Activated T-cell treated with anti-CD3 and anti-CD28 coated beads, Interleukin-2, amount 50 U/mL, for 48 hours (primary cell): Measurements from ENCODE around the gene WBP2NL.
A peak's percentile ranks its signal among the peaks of the same experiment; 100 is the strongest.

Experiments used
- DNase-seq, 2 experiments: peaks; one replicate each; pipeline ENCODE4 v3.0.0-alpha.2; 2020

The WBP2NL gene

GRCh38 chr22:41979423-41980250 is 19.0 kb upstream of the WBP2NL start:
- DNase-seq = no peak

GRCh38 chr22:41982865-41983264 is 15.7 kb upstream of the WBP2NL start:
- no peak for DNase-seq

GRCh38 chr22:41983513-41984405 is 14.8 kb upstream of the WBP2NL start:
- no peak for DNase-seq

- DNase-seq = no peak
Observed at GRCh38 chr22:41987276-41987675, 11.3 kb upstream of the WBP2NL start.

GRCh38 chr22:41989246-41989645 is 9.3 kb upstream of the WBP2NL start:
- DNase-seq = no peak

- DNase-seq = no peak
Observed at GRCh38 chr22:41991111-41991510, 7.5 kb upstream of the WBP2NL start.

GRCh38 chr22:41992496-41992895 is 6.1 kb upstream of the WBP2NL start:
- no peak for DNase-seq

- DNase-seq = no peak
Observed at GRCh38 chr22:41995211-41995610, 3.4 kb upstream of the WBP2NL start.

GRCh38 chr22:41996826-41997225 is 1.8 kb upstream of the WBP2NL start:
- peak in 1 of 2 experiments; percentile 7 for DNase-seq

- DNase-seq = no peak
Observed at GRCh38 chr22:42000466-42000865, 1.9 kb downstream of the WBP2NL start.

- DNase-seq = no peak
Observed at GRCh38 chr22:42001121-42001520, 2.5 kb downstream of the WBP2NL start.

GRCh38 chr22:42001706-42002105 is 3.1 kb downstream of the WBP2NL start:
- no peak for DNase-seq

- no peak for DNase-seq
Observed at GRCh38 chr22:42007922-42008321, 9.3 kb downstream of the WBP2NL start.

- no peak for DNase-seq
Observed at GRCh38 chr22:42010778-42011177, 12.2 kb downstream of the WBP2NL start.

GRCh38 chr22:42013385-42013784 is 14.8 kb downstream of the WBP2NL start:
- DNase-seq = no peak

GRCh38 chr22:42016111-42016510 is 17.5 kb downstream of the WBP2NL start:
- DNase-seq = no peak

GRCh38 chr22:42018224-42018623 is 19.6 kb downstream of the WBP2NL start:
- no peak for DNase-seq

GRCh38 chr22:42021571-42021970 is 23.0 kb downstream of the WBP2NL start:
- DNase-seq = no peak

GRCh38 chr22:42022162-42022847 is 23.7 kb downstream of the WBP2NL start:
- DNase-seq = no peak

GRCh38 chr22:42025421-42025820 is 26.8 kb downstream of the WBP2NL start:
- no peak for DNase-seq

GRCh38 chr22:42026705-42027104 is 28.1 kb downstream of the WBP2NL start:
- DNase-seq = no peak

GRCh38 chr22:42033263-42034181 is 34.9 kb downstream of the WBP2NL start:
- no peak for DNase-seq
